ENCODE measurements around the gene NKX2-2.

DNA sequence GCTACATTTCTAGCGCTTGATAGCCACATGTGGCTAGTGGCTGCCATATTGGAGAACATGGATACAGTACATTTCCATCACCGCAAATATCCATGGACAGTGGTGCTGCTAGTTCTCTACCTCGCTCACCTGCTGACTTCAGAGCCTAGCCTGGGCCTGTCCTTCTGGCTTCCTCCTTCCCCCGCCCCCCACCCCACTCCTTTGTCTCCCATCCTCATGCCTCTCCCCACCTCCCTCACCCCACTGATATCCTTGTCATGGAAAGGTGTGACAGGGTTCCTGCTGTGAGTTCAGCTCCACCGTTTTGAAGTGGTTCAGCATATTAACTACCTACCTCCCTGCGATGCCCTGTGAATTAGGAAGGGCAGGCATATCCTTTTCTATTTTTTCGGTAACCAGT, 14.2 kb downstream of the NKX2-2 start:
- TF ChIP-seq, protein P1, sequence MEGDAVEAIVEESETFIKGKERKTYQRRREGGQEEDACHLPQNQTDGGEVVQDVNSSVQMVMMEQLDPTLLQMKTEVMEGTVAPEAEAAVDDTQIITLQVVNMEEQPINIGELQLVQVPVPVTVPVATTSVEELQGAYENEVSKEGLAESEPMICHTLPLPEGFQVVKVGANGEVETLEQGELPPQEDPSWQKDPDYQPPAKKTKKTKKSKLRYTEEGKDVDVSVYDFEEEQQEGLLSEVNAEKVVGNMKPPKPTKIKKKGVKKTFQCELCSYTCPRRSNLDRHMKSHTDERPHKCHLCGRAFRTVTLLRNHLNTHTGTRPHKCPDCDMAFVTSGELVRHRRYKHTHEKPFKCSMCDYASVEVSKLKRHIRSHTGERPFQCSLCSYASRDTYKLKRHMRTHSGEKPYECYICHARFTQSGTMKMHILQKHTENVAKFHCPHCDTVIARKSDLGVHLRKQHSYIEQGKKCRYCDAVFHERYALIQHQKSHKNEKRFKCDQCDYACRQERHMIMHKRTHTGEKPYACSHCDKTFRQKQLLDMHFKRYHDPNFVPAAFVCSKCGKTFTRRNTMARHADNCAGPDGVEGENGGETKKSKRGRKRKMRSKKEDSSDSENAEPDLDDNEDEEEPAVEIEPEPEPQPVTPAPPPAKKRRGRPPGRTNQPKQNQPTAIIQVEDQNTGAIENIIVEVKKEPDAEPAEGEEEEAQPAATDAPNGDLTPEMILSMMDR (conservative IDR thresholded peaks at IDR 0.05; ENCODE audit: low read depth, low read length) = no peak
- TF ChIP-seq EZH2 (IDR thresholded peaks at IDR 0.05; ENCODE audit: borderline replicate concordance, low read depth, low read length, poor library complexity, severe bottlenecking) = no peak
